Transverse colon (tissue), 3 donors: ENCODE measurements around the gene KAT6B.

Source experiments
- CTCF ChIP-seq, 5 experiments: fragments of 200-600 bp in 3 of 5; fragments of 450-650 bp in 2 of 5; sonication (generic) in 3 of 5; IDR thresholded peaks; 1 replicate in 2 of 5; 2 replicates in 3 of 5; pipeline ENCODE4 v1.5.1; 2016 to 2017; ENCODE audit warnings: antibody characterized with exemption in 5 of 5, inconsistent platforms in 3 of 5, mild to moderate bottlenecking in 2 of 5, moderate library complexity in 1 of 5
- POLR2A ChIP-seq: fragments of 450-650 bp; IDR thresholded peaks from one replicate; pipeline ENCODE4 v1.6.1; 2016; ENCODE audit warnings: antibody characterized with exemption, mild to moderate bottlenecking, moderate library complexity

DNA sequence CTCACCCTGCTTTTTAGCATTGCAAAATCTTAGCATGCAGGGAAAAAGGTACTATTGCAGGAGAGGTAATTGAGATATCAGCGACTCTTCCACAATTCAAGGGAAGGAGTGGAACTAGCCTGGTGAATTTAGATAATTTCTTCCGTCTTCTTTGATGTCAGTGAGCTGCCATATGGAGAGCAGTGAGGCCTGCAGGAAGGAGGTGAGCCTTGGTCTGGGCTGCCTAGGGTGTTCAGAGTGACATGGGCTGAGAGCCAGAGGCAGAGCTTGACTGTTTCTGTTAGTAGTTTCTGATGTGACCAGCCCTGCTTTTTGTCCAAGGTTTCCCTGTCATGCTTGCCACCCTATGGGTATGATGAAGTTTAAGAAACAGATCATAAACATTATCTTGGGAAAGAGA, 28.6 kb downstream of the KAT6B start:
- TF ChIP-seq CTCF (IDR thresholded peaks at IDR 0.05), result no peak
- no peak for TF ChIP-seq POLR2A
